H1 (cell line): ENCODE results near the gene DYNLT3. TPM values are rescaled to one million over a fixed set of nuclear protein-coding genes. Genes with fewer than 3 reads are reported as not detected.

Experiments
- CTCF ChIA-PET: fragments of 300-600 bp; sonication (Branson Sonifier 250); formaldehyde crosslinking; loops from one replicate; lab custom pipeline; 2021; ENCODE audit not compliant: partially characterized antibody; lab: Charles Lee
- POLR2A ChIA-PET: fragments of 300-600 bp; sonication (Branson Sonifier 250); formaldehyde crosslinking; loops from one replicate; lab custom pipeline; 2021; ENCODE audit warnings: inconsistent platforms; ENCODE audit not compliant: partially characterized antibody; lab: Charles Lee
- DNase-seq, 2 experiments: peaks; one replicate each; pipeline versions ENCODE4 v3.0.0 to v3.0.0-alpha.2; 2010 to 2022; ENCODE audit warnings: low spot score in 2 of 2, low read depth in 1 of 2, mixed read lengths in 1 of 2
- FAIRE-seq: peaks from 2 replicates; lab custom pipeline; 2011; peaks lifted over from hg19 to GRCh38; lab: Jason Lieb, UNC
- H2AFZ ChIP-seq: 2 replicates; pipeline ENCODE4 v1.8.1; 2012; ENCODE audit warnings: low read length, inconsistent platforms
- H2AK5ac ChIP-seq: 2 replicates; pipeline ENCODE4 v1.6.1; 2013; ENCODE audit warnings: low read depth, low read length
- H2BK120ac ChIP-seq: replicated peaks from 2 replicates; pipeline ENCODE3; 2013; ENCODE audit warnings: low read depth, low read length, inconsistent platforms
- H2BK12ac ChIP-seq: 2 replicates; pipeline ENCODE4 v1.6.1; 2013; ENCODE audit warnings: low read depth, low read length
- H2BK15ac ChIP-seq: 2 replicates; pipeline ENCODE4 v1.6.1; 2013; ENCODE audit warnings: low read length
- H2BK20ac ChIP-seq: 2 replicates; pipeline ENCODE4 v1.6.1; 2013; ENCODE audit warnings: low read length
- H2BK5ac ChIP-seq: 2 replicates; pipeline ENCODE4 v1.6.1; 2013; ENCODE audit warnings: low read depth, low read length
- H3K14ac ChIP-seq: 2 replicates; pipeline ENCODE4 v1.6.1; 2013; ENCODE audit warnings: inconsistent platforms; ENCODE audit not compliant: insufficient read length
- H3K18ac ChIP-seq: 2 replicates; pipeline ENCODE4 v1.6.1; 2013; ENCODE audit warnings: low read length; ENCODE audit errors: extremely low read depth
- H3K23ac ChIP-seq: 2 replicates; pipeline ENCODE4 v1.6.1; 2013; ENCODE audit warnings: inconsistent platforms; ENCODE audit not compliant: insufficient read length
- H3K23me2 ChIP-seq: 2 replicates; pipeline ENCODE4 v1.6.1; 2013; ENCODE audit warnings: low read depth, low read length
- H3K27ac ChIP-seq: 2 replicates; pipeline ENCODE4 v1.6.1; 2011; ENCODE audit warnings: low read depth, low read length, inconsistent platforms
- H3K27me3 ChIP-seq, 4 experiments: replicated peaks in 1 of 4; 1 replicate in 1 of 4; 2 replicates in 3 of 4; pipeline versions ENCODE4 v1.6.1 to v1.8.1; 2011 to 2013; ENCODE audit warnings: low read length in 3 of 4, mild to moderate bottlenecking in 3 of 4, inconsistent platforms in 2 of 4, mixed read lengths in 2 of 4, moderate library complexity in 1 of 4; ENCODE audit not compliant: control insufficient read depth in 3 of 4, insufficient read depth in 3 of 4; ENCODE audit errors: extremely low read depth in 1 of 4
- H3K36me3 ChIP-seq, 4 experiments: 2 replicates each; pipeline versions ENCODE4 v1.6.1 to v1.8.1; 2011 to 2013; ENCODE audit warnings: mild to moderate bottlenecking in 4 of 4, low read length in 3 of 4, moderate library complexity in 2 of 4, control low read depth in 1 of 4, inconsistent platforms in 1 of 4; ENCODE audit not compliant: insufficient read depth in 4 of 4, control insufficient read depth in 2 of 4
- H3K4ac ChIP-seq: replicated peaks from 2 replicates; pipeline ENCODE3; 2013; ENCODE audit warnings: low read length, low read depth, mixed read lengths, inconsistent platforms; ENCODE audit not compliant: insufficient read length
- H3K4me1 ChIP-seq, 4 experiments: replicated peaks in 1 of 4; 1 replicate in 1 of 4; 2 replicates in 3 of 4; pipeline versions ENCODE4 v1.6.1 to v1.8.1; 2011 to 2013; ENCODE audit warnings: low read length in 3 of 4, inconsistent platforms in 2 of 4, mixed read lengths in 1 of 4; ENCODE audit not compliant: insufficient read depth in 4 of 4, control insufficient read depth in 3 of 4
- H3K4me2 ChIP-seq, 2 experiments: 2 replicates each; pipeline versions ENCODE4 v1.6.1 to v1.8.1; 2011 to 2013; ENCODE audit warnings: low read depth in 2 of 2, low read length in 2 of 2, control low read depth in 1 of 2, inconsistent platforms in 1 of 2, mild to moderate bottlenecking in 1 of 2; ENCODE audit not compliant: insufficient read depth in 1 of 2
- H3K4me3 ChIP-seq, 4 experiments: fragments of 200-600, 300-600 bp in 1 of 4; sonication (generic), shearing (Covaris generic), sonication (Bioruptor Twin) in 1 of 4; 2 replicates each; pipeline versions ENCODE4 v1.5.1 to v1.8.1; 2011 to 2016; ENCODE audit warnings: low read length in 4 of 4, low read depth in 3 of 4, control low read depth in 2 of 4, inconsistent platforms in 2 of 4, mild to moderate bottlenecking in 2 of 4, mixed read lengths in 1 of 4, moderate library complexity in 1 of 4; ENCODE audit not compliant: insufficient read depth in 2 of 4; ENCODE audit errors: extremely low read depth in 1 of 4
- H3K56ac ChIP-seq: replicated peaks from 2 replicates; pipeline ENCODE3; 2013; ENCODE audit warnings: low read depth, mild to moderate bottlenecking, mixed read lengths, low read length, inconsistent platforms; ENCODE audit not compliant: insufficient read length
- H3K79me1 ChIP-seq: 2 replicates; pipeline ENCODE4 v1.6.1; 2013; ENCODE audit warnings: low read depth, low read length, control low read depth
- H3K79me2 ChIP-seq, 2 experiments: 2 replicates each; pipeline versions ENCODE4 v1.6.1 to v1.8.1; 2012 to 2013; ENCODE audit warnings: low read length in 2 of 2, mild to moderate bottlenecking in 2 of 2, inconsistent platforms in 1 of 2; ENCODE audit not compliant: insufficient read depth in 2 of 2, control insufficient read depth in 1 of 2
- H3K9ac ChIP-seq, 4 experiments: replicated peaks in 1 of 4; 1 replicate in 1 of 4; 2 replicates in 3 of 4; pipeline versions ENCODE4 v1.6.1 to v1.8.1; 2011 to 2013; ENCODE audit warnings: low read depth in 3 of 4, low read length in 3 of 4, control low read depth in 2 of 4, mild to moderate bottlenecking in 2 of 4, moderate library complexity in 2 of 4, inconsistent platforms in 1 of 4; ENCODE audit errors: extremely low read depth in 1 of 4
- H3K9me3 ChIP-seq, 2 experiments: 2 replicates each; pipeline versions ENCODE4 v1.6.1 to v1.8.1; 2012 to 2013; ENCODE audit warnings: mild to moderate bottlenecking in 2 of 2, moderate library complexity in 2 of 2, control low read depth in 1 of 2, inconsistent platforms in 1 of 2, low read depth in 1 of 2, low read length in 1 of 2, mixed read lengths in 1 of 2; ENCODE audit not compliant: insufficient read depth in 2 of 2
- H4K20me1 ChIP-seq, 2 experiments: replicated peaks in 1 of 2; 2 replicates each; pipeline versions ENCODE3 to v1.8.1; 2011 to 2013; ENCODE audit warnings: inconsistent platforms in 2 of 2, low read length in 2 of 2, mild to moderate bottlenecking in 1 of 2; ENCODE audit not compliant: insufficient read depth in 2 of 2, control insufficient read depth in 1 of 2
- H4K5ac ChIP-seq: 2 replicates; pipeline ENCODE4 v1.6.1; 2013; ENCODE audit warnings: low read length, low read depth, mixed read lengths, inconsistent platforms; ENCODE audit not compliant: insufficient read length
- H4K8ac ChIP-seq: 2 replicates; pipeline ENCODE4 v1.8.0; 2013; ENCODE audit warnings: mild to moderate bottlenecking, moderate library complexity, low read length, inconsistent platforms; ENCODE audit not compliant: insufficient read depth; ENCODE audit errors: extremely low read depth
- H4K91ac ChIP-seq: replicated peaks from 2 replicates; pipeline ENCODE3; 2013; ENCODE audit warnings: low read length, mixed read lengths, inconsistent platforms; ENCODE audit not compliant: insufficient read length
- BCL11A ChIP-seq, 2 experiments: IDR thresholded peaks; one replicate each; pipeline ENCODE4 v1.6.1; 2011; ENCODE audit warnings: low read depth in 2 of 2, low read length in 2 of 2, mild to moderate bottlenecking in 2 of 2
- EZH2 ChIP-seq: fragments of 200-600 bp; sonication (generic); IDR thresholded peaks from 2 replicates; pipeline ENCODE4 v1.7.1; 2012; ENCODE audit warnings: low read depth, mild to moderate bottlenecking, moderate library complexity, low read length, inconsistent platforms; ENCODE audit not compliant: severe bottlenecking
- JUN ChIP-seq: IDR thresholded peaks from 2 replicates; pipeline ENCODE4 v1.6.1; 2011; ENCODE audit warnings: low read depth, mild to moderate bottlenecking, improper control_type of control experiment, low read length
- JUND ChIP-seq: IDR thresholded peaks from 2 replicates; pipeline ENCODE4 v1.6.1; 2011; ENCODE audit warnings: mild to moderate bottlenecking, improper control_type of control experiment, low read length
- SUZ12 ChIP-seq: fragments of 200-600 bp; sonication (generic); IDR thresholded peaks from 2 replicates; pipeline ENCODE4 v1.6.1; 2012; ENCODE audit warnings: mild to moderate bottlenecking, inconsistent platforms, low read length, moderate library complexity, mixed read lengths
- WGBS, 2 experiments: shearing (Covaris generic) in 1 of 2; methylation state at CpG; one replicate each; pipeline versions ENCODE4 v1.1.6 to v1.1.7; 2013 to 2015; ENCODE audit warnings: low lambda C conversion rate in 2 of 2, mixed read lengths in 2 of 2, inconsistent platforms in 1 of 2, low coverage in 1 of 2, missing lambda C conversion rate in 1 of 2; ENCODE audit not compliant: insufficient replicate concordance in 2 of 2, insufficient coverage in 1 of 2, insufficient read length in 1 of 2; ENCODE audit errors: extremely low coverage in 1 of 2, missing lambda C conversion rate in 1 of 2; 5-methylcytosine and 5-hydroxymethylcytosine counted together
- polyA plus RNA-seq, 7 experiments: library from polyadenylated mRNA; depleted of rRNA in 3 of 7; stranded (reverse) in 5 of 7; unstranded in 2 of 7; fragments of >200 nt in 5 of 7; fragments of 200-250 nt in 2 of 7; gene quantifications; 1 replicate in 5 of 7; 2 replicates in 1 of 7; 4 replicates in 1 of 7; pipeline versions ENCODE4 v1.2.1 to v1.2.3, GENCODE V29; 2011 to 2013; ENCODE audit warnings: missing spikeins in 2 of 7, mixed read lengths in 2 of 7
- total RNA-seq: library from RNA; stranded (reverse); fragmentation: NEBNext Ultra II Directional; extraction: Animal tissue kit (Norgen Biotek cat#: 25700); gene quantifications from 2 replicates; pipeline ENCODE4 v1.2.1, GENCODE V29; 2021
- TF ChIP-seq, protein P1 (sequence below), 3 experiments: IDR thresholded peaks; 1 replicate in 2 of 3; 2 replicates in 1 of 3; pipeline versions ENCODE4 v1.5.1 to v1.6.1; 2011; ENCODE audit warnings: low read length in 3 of 3, mild to moderate bottlenecking in 3 of 3, inconsistent platforms in 2 of 3, low read depth in 1 of 3, moderate library complexity in 1 of 3; ENCODE audit not compliant: insufficient read depth in 1 of 3; ENCODE audit errors: control extremely low read depth in 1 of 3

The DYNLT3 gene
- total and polyA plus RNA-seq, 2 of the 8 experiments (the other 6 are each of a cell fraction or from before 2014, with no cell fraction given): 2.3 to 3.5 TPM

GRCh38 chrX:37830371-37830770 lies 17.0 kb downstream of the DYNLT3 start:
- FAIRE-seq: no peak
- 100% methylated on average over 1 of the region's 1 CpG; no CpG with 5 or more reads in 1 of the 2 experiments for WGBS, 2 experiments
- H4K5ac ChIP-seq: no peak overlapping the region

More at GRCh38 chrX:37830371-37830770, 17.0 kb downstream of the DYNLT3 start:
- H3K79me2 ChIP-seq: no peaks in the 10 kb centered on the region
- H2AFZ ChIP-seq: no peak overlapping the region
- POLR2A ChIA-PET: no interaction called here
- no peak overlapping the region for H3K23ac ChIP-seq
- H3K4me2 ChIP-seq: no peak overlapping the region
- no peaks in the 10 kb centered on the region for H4K20me1 ChIP-seq
- H3K4me3 ChIP-seq: no peak overlapping the region
- H3K23me2 ChIP-seq: no peaks in the 10 kb centered on the region
- no peak overlapping the region for H3K18ac ChIP-seq
- no peak overlapping the region for H3K14ac ChIP-seq
- no peak overlapping the region for H2BK20ac ChIP-seq
- no peak overlapping the region for H4K91ac ChIP-seq
- no peaks in the 10 kb centered on the region for H3K27me3 ChIP-seq
- no peak overlapping the region for H3K9ac ChIP-seq
- H3K36me3 ChIP-seq: no peaks in the 10 kb centered on the region
- no peak overlapping the region for H2BK5ac ChIP-seq
- H3K4ac ChIP-seq: no peak overlapping the region
- TF ChIP-seq EZH2: no peak
- TF ChIP-seq BCL11A (IDR thresholded peaks at IDR 0.05; ENCODE audit: low read depth in 2 of 2, low read length in 2 of 2): no peak
- TF ChIP-seq JUN: no peak
- no peak for TF ChIP-seq JUND
- TF ChIP-seq SUZ12: no peak
- TF ChIP-seq, protein P1, sequence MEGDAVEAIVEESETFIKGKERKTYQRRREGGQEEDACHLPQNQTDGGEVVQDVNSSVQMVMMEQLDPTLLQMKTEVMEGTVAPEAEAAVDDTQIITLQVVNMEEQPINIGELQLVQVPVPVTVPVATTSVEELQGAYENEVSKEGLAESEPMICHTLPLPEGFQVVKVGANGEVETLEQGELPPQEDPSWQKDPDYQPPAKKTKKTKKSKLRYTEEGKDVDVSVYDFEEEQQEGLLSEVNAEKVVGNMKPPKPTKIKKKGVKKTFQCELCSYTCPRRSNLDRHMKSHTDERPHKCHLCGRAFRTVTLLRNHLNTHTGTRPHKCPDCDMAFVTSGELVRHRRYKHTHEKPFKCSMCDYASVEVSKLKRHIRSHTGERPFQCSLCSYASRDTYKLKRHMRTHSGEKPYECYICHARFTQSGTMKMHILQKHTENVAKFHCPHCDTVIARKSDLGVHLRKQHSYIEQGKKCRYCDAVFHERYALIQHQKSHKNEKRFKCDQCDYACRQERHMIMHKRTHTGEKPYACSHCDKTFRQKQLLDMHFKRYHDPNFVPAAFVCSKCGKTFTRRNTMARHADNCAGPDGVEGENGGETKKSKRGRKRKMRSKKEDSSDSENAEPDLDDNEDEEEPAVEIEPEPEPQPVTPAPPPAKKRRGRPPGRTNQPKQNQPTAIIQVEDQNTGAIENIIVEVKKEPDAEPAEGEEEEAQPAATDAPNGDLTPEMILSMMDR (IDR thresholded peaks at IDR 0.05; ENCODE audit: control extremely low read depth in 1 of 3, insufficient read depth in 1 of 3, low read depth in 1 of 3, low read length in 3 of 3): no peak
- DNase-seq: no peak
- no peaks in the 10 kb centered on the region for H3K9me3 ChIP-seq
- no peak overlapping the region for H4K8ac ChIP-seq
- H2BK120ac ChIP-seq: no peak overlapping the region
- no peaks in the 10 kb centered on the region for H3K4me1 ChIP-seq
- H2BK15ac ChIP-seq: no peak overlapping the region
- CTCF ChIA-PET: no interaction called here
- H2AK5ac ChIP-seq: no peak overlapping the region
- no peaks in the 10 kb centered on the region for H3K79me1 ChIP-seq
- H2BK12ac ChIP-seq: no peak overlapping the region
- H3K56ac ChIP-seq: no peak overlapping the region
- no peak overlapping the region for H3K27ac ChIP-seq
